Prostate gland (tissue), 2 donors: ENCODE results near the gene AMOTL1. TPM values are rescaled to one million over a fixed set of nuclear protein-coding genes. Genes with fewer than 3 reads are reported as not detected.

ENCODE experiments used
- DNase-seq: peaks from one replicate; pipeline ENCODE4 v3.0.0-alpha.2; 2019; ENCODE audit warnings: low spot score
- H3K27ac ChIP-seq, 2 donors: fragments of 200-600 bp; sonication (generic); 2 replicates each; pipeline ENCODE4 v1.5.1; 2017 to 2019
- H3K27me3 ChIP-seq: fragments of 200-600 bp; sonication (generic); replicated peaks from 2 replicates; pipeline ENCODE4 v1.5.1; 2019; ENCODE audit not compliant: insufficient read depth
- H3K36me3 ChIP-seq, 2 donors: fragments of 200-600 bp; sonication (generic); 1 replicate in 1 of 2; 2 replicates in 1 of 2; pipeline versions ENCODE4 v1.5.1 to v1.8.1; 2017 to 2019
- H3K4me1 ChIP-seq: fragments of 200-600 bp; sonication (generic); replicated peaks from 2 replicates; pipeline ENCODE4 v1.5.1; 2019
- H3K4me3 ChIP-seq, 2 donors: fragments of 200-600 bp; sonication (generic); 2 replicates each; pipeline ENCODE4 v1.5.1; 2017 to 2019
- H3K9me3 ChIP-seq: fragments of 200-600 bp; sonication (generic); 2 replicates; pipeline ENCODE4 v1.5.1; 2017
- POLR2A ChIP-seq: fragments of 450-650 bp; IDR thresholded peaks from one replicate; pipeline ENCODE4 v1.6.1; 2016; ENCODE audit warnings: antibody characterized with exemption, mild to moderate bottlenecking
- POLR2AphosphoS5 ChIP-seq: sonication (generic); formaldehyde crosslinking; IDR thresholded peaks from one replicate; pipeline ENCODE4 v1.6.1; 2017; ENCODE audit warnings: antibody characterized with exemption
- WGBS: methylation state at CpG from one replicate; pipeline ENCODE4 v1.1.5; 2018; 5-methylcytosine and 5-hydroxymethylcytosine counted together
- intact Hi-C: fragments of 100-400 bp; cut with DNase I; formaldehyde crosslinking; loops from one replicate; pipeline ENCODE4 v1.14.2; 2022
- total RNA-seq, 2 donors: library from RNA; depleted of rRNA; stranded (reverse); fragments of >200 nt; gene quantifications; one replicate each; pipeline ENCODE4 v1.1.0, GENCODE V29; 2016
- TF ChIP-seq, protein P1 (sequence below), 4 experiments: fragments of 200-600 bp in 2 of 4; fragments of 450-650 bp in 2 of 4; sonication (generic) in 2 of 4; IDR thresholded peaks; 1 replicate in 3 of 4; 2 replicates in 1 of 4; pipeline ENCODE4 v1.5.1; 2016 to 2019; ENCODE audit warnings: antibody characterized with exemption in 4 of 4, mild to moderate bottlenecking in 2 of 4, moderate library complexity in 2 of 4

Gene AMOTL1
- total RNA-seq, 2 donors from 2014 or later, result 49.2 to 67.2 TPM

DNA sequence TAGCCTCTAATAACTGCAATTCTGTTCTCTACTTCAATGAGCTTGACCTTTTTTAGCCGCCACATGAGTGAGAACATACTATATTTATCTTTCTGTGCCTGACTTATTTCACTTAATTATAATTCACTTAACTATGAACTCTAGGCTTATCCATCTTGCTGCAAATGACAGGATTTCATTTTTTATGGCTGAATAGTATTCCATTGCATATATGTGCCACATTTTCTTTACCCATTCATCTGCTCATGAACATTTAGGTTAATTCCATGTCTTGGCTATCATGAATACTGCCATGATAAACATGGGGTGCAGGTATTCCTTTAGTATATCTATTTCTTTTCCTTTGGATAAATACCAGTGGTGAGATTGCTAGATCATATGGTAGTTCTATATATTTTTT is 120.0 kb downstream of the AMOTL1 start:
- no peak overlapping the region for H3K4me3 ChIP-seq
- no peak overlapping the region for H3K27ac ChIP-seq
- H3K27me3 ChIP-seq, result no peaks in the 10 kb centered on the region
- 0% methylated on average over 1 of the region's 1 CpG for WGBS
- intact Hi-C loops, result no loop called here
- no peak for DNase-seq
- H3K4me1 ChIP-seq, result no peaks in the 10 kb centered on the region
- no peaks in the 10 kb centered on the region for H3K36me3 ChIP-seq
- H3K9me3 ChIP-seq, result no peaks in the 10 kb centered on the region
- TF ChIP-seq POLR2AphosphoS5 (no peak), POLR2A (no peak)
- TF ChIP-seq, protein P1, sequence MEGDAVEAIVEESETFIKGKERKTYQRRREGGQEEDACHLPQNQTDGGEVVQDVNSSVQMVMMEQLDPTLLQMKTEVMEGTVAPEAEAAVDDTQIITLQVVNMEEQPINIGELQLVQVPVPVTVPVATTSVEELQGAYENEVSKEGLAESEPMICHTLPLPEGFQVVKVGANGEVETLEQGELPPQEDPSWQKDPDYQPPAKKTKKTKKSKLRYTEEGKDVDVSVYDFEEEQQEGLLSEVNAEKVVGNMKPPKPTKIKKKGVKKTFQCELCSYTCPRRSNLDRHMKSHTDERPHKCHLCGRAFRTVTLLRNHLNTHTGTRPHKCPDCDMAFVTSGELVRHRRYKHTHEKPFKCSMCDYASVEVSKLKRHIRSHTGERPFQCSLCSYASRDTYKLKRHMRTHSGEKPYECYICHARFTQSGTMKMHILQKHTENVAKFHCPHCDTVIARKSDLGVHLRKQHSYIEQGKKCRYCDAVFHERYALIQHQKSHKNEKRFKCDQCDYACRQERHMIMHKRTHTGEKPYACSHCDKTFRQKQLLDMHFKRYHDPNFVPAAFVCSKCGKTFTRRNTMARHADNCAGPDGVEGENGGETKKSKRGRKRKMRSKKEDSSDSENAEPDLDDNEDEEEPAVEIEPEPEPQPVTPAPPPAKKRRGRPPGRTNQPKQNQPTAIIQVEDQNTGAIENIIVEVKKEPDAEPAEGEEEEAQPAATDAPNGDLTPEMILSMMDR (IDR thresholded peaks at IDR 0.05), result no peak

DNA sequence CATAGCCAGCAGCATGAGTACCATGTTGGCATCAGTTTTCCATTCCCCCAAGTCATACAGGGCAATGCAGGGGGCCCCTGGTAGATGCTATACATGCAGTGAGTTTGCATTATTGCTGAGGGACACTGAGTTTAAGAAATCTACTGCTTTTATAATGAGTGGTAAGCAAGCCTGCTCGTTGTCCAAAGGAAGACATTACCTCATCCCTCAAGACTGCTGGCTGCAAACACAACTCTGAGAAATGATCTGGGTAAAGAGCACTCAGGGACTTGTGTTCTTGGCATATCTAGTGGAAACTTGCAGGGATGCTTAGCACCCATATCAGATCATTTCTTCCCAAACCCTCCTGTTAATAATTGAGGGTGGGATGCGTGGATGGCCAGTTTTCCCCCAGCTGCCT is 127.3 kb downstream of the AMOTL1 start:
- intact Hi-C loops, result loop anchor here (10.0 kb wide), 1 partner anchor 371 kb away; no protein-coding TSS in a partner anchor
- H3K27me3 ChIP-seq, result no peaks in the 10 kb centered on the region

DNA sequence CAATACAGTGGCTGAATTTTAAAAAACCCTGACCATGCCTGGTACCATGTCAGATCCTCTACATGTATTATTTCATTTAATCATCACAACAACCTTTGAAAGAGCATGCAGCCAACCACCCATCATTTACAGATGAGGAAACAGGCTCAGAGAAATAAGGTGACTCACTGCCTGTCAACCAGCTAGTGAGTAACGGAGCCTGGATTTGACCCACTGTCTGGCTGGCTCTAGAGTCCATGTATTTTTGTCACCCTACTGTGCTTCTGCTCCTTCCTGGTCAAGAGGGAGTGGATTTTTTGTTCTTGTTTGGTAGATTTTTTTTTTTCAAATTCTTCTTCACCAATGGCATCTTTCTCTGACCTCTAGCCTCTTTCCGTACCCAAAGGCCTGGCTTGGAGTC is 127.8 kb downstream of the AMOTL1 start:
- intact Hi-C loops, result loop anchor here (2.0 to 10.0 kb wide), 2 partner anchors 273 to 371 kb away; no protein-coding TSS in a partner anchor
- Histone ChIP-seq H3K4me3 (no peak overlapping the region), H3K27ac (no peak overlapping the region), H3K27me3 (no peaks in the 10 kb centered on the region), H3K4me1 (no peaks in the 10 kb centered on the region), H3K9me3 (no peaks in the 10 kb centered on the region), H3K36me3 (no peaks in the 10 kb centered on the region)
- TF ChIP-seq, protein P1 (IDR thresholded peaks at IDR 0.05), result no peak
- no peak for DNase-seq
- WGBS, result 78% methylated on average over 2 of the region's 2 CpGs

More for the DNA sequence above, 127.3 kb downstream of the AMOTL1 start:
- H3K4me1 ChIP-seq, result no peaks in the 10 kb centered on the region
- TF ChIP-seq POLR2AphosphoS5 (no peak), POLR2A (no peak)
- TF ChIP-seq, protein P1 (IDR thresholded peaks at IDR 0.05), result no peak
- no peaks in the 10 kb centered on the region for H3K9me3 ChIP-seq
- H3K4me3 ChIP-seq, result no peak overlapping the region
- H3K27ac ChIP-seq, result no peak overlapping the region
- H3K36me3 ChIP-seq, result no peaks in the 10 kb centered on the region
- 49% methylated on average over 2 of the region's 2 CpGs for WGBS
- no peak for DNase-seq

GRCh38 chr11:94897330-94897768 is 129.2 kb downstream of the AMOTL1 start:
- Histone ChIP-seq H3K36me3 (no peaks in the 10 kb centered on the region), H3K9me3 (no peaks in the 10 kb centered on the region), H3K27me3 (no peaks in the 10 kb centered on the region), H3K4me1 (no peaks in the 10 kb centered on the region), H3K27ac (no peak overlapping the region), H3K4me3 (no peak overlapping the region)
- intact Hi-C loops, result loop anchor here (2.0 to 10.0 kb wide), 2 partner anchors 275 to 373 kb away; no protein-coding TSS in a partner anchor
- DNase-seq, result peak; percentile 23
- WGBS, result 0% methylated on average over 1 of the region's 1 CpG
- TF ChIP-seq POLR2A (no peak), POLR2AphosphoS5 (peak; percentile 25)
- TF ChIP-seq, protein P1 (IDR thresholded peaks at IDR 0.05), result peak; percentile 71 to 86 (median 80)

DNA sequence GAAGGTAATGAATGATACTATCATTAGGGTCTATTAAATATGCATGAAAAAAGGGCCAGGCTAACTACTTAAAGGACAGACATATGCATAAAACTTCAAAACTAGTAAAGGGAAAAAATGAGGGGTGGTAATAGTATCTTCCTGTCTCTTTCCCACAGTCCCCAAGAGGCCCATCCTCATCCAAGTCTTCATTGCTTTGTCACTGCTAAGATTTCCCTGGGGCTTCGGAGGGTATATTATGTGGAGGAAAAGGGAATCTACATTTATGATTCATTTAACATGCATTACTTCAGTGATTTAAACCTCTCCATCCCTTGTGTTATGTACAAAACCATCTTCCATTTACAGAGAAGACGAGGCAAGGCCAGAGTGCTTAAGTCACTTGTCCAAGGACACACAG is 139.1 kb downstream of the AMOTL1 start:
- H3K36me3 ChIP-seq, result no peaks in the 10 kb centered on the region
- intact Hi-C loops, result no loop called here
- no peaks in the 10 kb centered on the region for H3K4me1 ChIP-seq
- no peak overlapping the region for H3K4me3 ChIP-seq
- WGBS, result 44% methylated on average over 2 of the region's 2 CpGs
- H3K27me3 ChIP-seq, result no peaks in the 10 kb centered on the region
- DNase-seq, result no peak
- no peak overlapping the region for H3K27ac ChIP-seq
- TF ChIP-seq POLR2AphosphoS5 (no peak), POLR2A (no peak)
- TF ChIP-seq, protein P1 (IDR thresholded peaks at IDR 0.05), result no peak
- no peaks in the 10 kb centered on the region for H3K9me3 ChIP-seq
